Adrenal gland (tissue), 12 donors: ENCODE results near the gene ZNF91. TPM values are rescaled to one million over a fixed set of nuclear protein-coding genes. Genes with fewer than 3 reads are reported as not detected.
"Not testable (repeated sequence)": the region's sequence is repeated elsewhere in the genome, so short reads cannot be mapped to it uniquely, and the experiment has no call there.

Source experiments
- DNase-seq, 7 donors: peaks; one replicate each; pipeline ENCODE4 v3.0.0-alpha.2; 2019 to 2020
- H3K27ac ChIP-seq, 5 donors: fragments of 200-600 bp; sonication (generic) in 4 of 5; 1 replicate in 3 of 5; 2 replicates in 2 of 5; pipeline versions ENCODE4 v1.5.1 to v1.8.0; 2016 to 2020; ENCODE audit warnings: mild to moderate bottlenecking in 1 of 5
- H3K27me3 ChIP-seq: fragments of 200-600 bp; 2 replicates; pipeline ENCODE4 v1.8.0; 2021
- H3K36me3 ChIP-seq, 2 donors: fragments of 200-600 bp; replicated peaks in 1 of 2; 1 replicate in 1 of 2; 2 replicates in 1 of 2; pipeline versions ENCODE4 v1.5.1 to v1.8.0; 2018 to 2022
- H3K4me1 ChIP-seq, 2 donors: fragments of 200-600 bp; replicated peaks in 1 of 2; 1 replicate in 1 of 2; 2 replicates in 1 of 2; pipeline versions ENCODE4 v1.5.1 to v1.8.0; 2018 to 2021
- H3K4me3 ChIP-seq, 4 donors: fragments of 200-600 bp; sonication (generic) in 3 of 4; one replicate each; pipeline ENCODE4 v1.5.1; 2016 to 2018
- H3K9me3 ChIP-seq, 3 donors: fragments of 200-600 bp; sonication (generic) in 1 of 3; replicated peaks in 1 of 3; 1 replicate in 2 of 3; 2 replicates in 1 of 3; pipeline versions ENCODE4 v1.5.1 to v1.8.0; 2016 to 2021
- POLR2A ChIP-seq, 2 donors: fragments of 450-650 bp; IDR thresholded peaks; one replicate each; pipeline ENCODE4 v1.6.1; 2017; ENCODE audit warnings: antibody characterized with exemption in 2 of 2, mild to moderate bottlenecking in 2 of 2, moderate library complexity in 1 of 2
- WGBS, 4 donors: extraction: QIAGEN DNeasy Blood & Tissue Kit in 2 of 4; methylation state at CpG; one replicate each; pipeline versions ENCODE4 v1.1.5 to v1.1.7; 2013 to 2017; 5-methylcytosine and 5-hydroxymethylcytosine counted together
- intact Hi-C, 2 donors: fragments of 100-400 bp; cut with DNase I; formaldehyde crosslinking; loops; one replicate each; pipeline versions ENCODE4 v1.14.1 to v1.15.0; 2022 to 2023
- polyA plus RNA-seq, 3 donors: library from polyadenylated mRNA; stranded (reverse); fragments of 200-250 nt in 2 of 3; fragments of 350-450 nt in 1 of 3; fragmentation: Illumina TruSeq in 1 of 3; extraction: RNeasy Lipid Tissue Mini Kit (QIAGEN cat#74804) in 1 of 3; gene quantifications; one replicate each; pipeline ENCODE4 v1.2.3, GENCODE V29; 2013 to 2014
- total RNA-seq, 9 donors: library from RNA; depleted of rRNA in 4 of 9; stranded (reverse); fragments of >200 nt in 4 of 9; fragments of 120-200 nt in 1 of 9; fragmentation: NEBNext Ultra II Directional in 1 of 9; extraction: Animal tissue kit (Norgen Biotek cat#: 25700) in 1 of 9; gene quantifications; one replicate each; pipeline versions ENCODE4 v1.1.0 to v1.2.4, GENCODE V29; 2013 to 2023
- TF ChIP-seq, protein P1 (sequence below), 6 experiments: fragments of 450-650 bp in 4 of 6; fragments of 200-600 bp in 2 of 6; sonication (generic) in 1 of 6; IDR thresholded peaks; 1 replicate in 5 of 6; 2 replicates in 1 of 6; pipeline versions ENCODE4 v1.5.1 to v1.8.0; 2016 to 2021; ENCODE audit warnings: antibody characterized with exemption in 6 of 6, mild to moderate bottlenecking in 2 of 6, moderate library complexity in 1 of 6
- donor health status: healthy with polysubstance abuse.
- donor health status: Bipolar disorder and iron deficiency.
- donor health status: DM: yes; HTN: yes; CAD: no.
- donor health status: DM: no; HTN: no; CAD: no.
- donor health status: DM: no; HTN: no; CAD: no.
- donor health status: DM: yes; HTN: yes; CAD: no.

The ZNF91 gene
- total and polyA plus RNA-seq, 12 donors, result 12.9 to 81.1 (median 35.8) TPM

DNA sequence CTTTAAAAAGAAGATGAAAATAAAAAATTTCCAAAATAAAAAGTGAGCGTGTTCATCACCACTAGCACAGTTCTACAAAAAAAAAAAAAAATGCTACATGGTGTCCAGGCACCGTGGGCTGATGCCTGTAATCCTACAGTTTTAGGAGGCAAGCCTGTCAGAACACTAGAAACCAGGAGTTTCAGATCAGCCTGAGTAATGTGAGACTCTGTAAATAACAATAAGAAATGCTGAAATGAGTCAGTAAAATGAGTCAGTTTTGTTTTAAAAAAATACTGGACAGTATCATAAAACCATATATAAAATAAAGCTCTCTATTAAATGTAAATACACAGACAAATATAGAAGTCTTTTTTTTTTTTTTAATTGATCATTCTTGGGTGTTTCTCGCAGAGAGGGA lies 30.0 kb downstream of the ZNF91 start:
- intact Hi-C loops, result no loop called here
- Histone ChIP-seq H3K4me1 (no peaks in the 10 kb centered on the region), H3K4me3 (no peak overlapping the region), H3K27me3 (no peaks in the 10 kb centered on the region), H3K27ac (no peak overlapping the region), H3K9me3 (peaks cover 6 to 73% (median 39%) of the 10 kb centered on the region in 3 donors), H3K36me3 (no peaks in the 10 kb centered on the region)
- no peak for TF ChIP-seq POLR2A (IDR thresholded peaks at IDR 0.05)
- TF ChIP-seq, protein P1, sequence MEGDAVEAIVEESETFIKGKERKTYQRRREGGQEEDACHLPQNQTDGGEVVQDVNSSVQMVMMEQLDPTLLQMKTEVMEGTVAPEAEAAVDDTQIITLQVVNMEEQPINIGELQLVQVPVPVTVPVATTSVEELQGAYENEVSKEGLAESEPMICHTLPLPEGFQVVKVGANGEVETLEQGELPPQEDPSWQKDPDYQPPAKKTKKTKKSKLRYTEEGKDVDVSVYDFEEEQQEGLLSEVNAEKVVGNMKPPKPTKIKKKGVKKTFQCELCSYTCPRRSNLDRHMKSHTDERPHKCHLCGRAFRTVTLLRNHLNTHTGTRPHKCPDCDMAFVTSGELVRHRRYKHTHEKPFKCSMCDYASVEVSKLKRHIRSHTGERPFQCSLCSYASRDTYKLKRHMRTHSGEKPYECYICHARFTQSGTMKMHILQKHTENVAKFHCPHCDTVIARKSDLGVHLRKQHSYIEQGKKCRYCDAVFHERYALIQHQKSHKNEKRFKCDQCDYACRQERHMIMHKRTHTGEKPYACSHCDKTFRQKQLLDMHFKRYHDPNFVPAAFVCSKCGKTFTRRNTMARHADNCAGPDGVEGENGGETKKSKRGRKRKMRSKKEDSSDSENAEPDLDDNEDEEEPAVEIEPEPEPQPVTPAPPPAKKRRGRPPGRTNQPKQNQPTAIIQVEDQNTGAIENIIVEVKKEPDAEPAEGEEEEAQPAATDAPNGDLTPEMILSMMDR (IDR thresholded peaks at IDR 0.05), result no peak
- 95 to 100% (median 96%) methylated on average over 3 of the region's 3 CpGs for WGBS, 4 donors
- DNase-seq, result no peak

DNA sequence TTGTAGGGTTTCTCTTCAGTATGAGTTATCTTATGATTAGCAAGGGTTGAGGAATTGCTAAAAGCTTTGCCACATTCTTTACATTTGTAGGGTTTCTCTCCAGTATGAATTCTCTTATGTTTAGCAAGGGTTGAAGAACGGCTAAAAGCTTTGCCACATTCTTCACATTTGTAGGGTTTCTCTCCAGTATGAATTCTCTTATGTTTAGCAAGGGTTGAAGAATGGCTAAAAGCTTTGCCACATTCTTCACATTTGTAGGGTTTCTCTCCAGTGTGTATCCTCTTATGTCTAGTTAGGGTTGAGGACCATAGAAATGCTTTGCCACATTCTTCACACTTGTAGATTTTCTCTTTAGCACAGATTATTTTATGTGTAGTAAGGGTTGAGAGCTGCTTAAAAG lies 33.4 kb downstream of the ZNF91 start:
- H3K27ac ChIP-seq, H3K36me3 ChIP-seq, H3K4me3 ChIP-seq, H3K27me3 ChIP-seq, intact Hi-C loops, H3K4me1 ChIP-seq, DNase-seq: not testable (repeated sequence)
- peaks cover 25 to 95% (median 57%) of the 10 kb centered on the region in 3 donors for H3K9me3 ChIP-seq
- WGBS, 4 donors, result 93 to 100% (median 96%) methylated on average over 1 of the region's 1 CpG

DNA sequence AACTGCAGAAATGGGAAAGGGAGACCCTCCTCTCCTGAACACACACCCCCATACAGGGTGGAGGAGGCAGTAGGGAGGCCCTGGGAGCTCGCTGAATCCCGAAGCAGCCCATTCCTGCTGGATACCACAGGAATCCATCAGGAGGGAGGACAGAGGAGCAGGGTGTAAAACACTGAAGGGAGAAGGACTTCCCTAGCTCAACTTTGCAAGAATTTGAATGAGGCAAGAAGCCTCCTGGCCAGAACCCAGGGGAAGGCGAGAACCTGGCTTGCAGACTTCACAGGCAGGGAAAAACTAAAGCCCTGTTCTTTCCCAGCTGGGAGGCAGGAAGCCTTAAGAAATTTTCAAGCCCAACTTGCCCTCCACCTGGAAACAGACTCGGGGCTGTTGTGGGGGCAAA lies 43.5 kb downstream of the ZNF91 start:
- Histone ChIP-seq H3K27me3 (no peaks in the 10 kb centered on the region), H3K9me3 (peaks cover 0 to 93% (median 0%) of the 10 kb centered on the region in 3 donors), H3K4me3 (no peak overlapping the region), H3K27ac (no peak overlapping the region), H3K36me3 (no peaks in the 10 kb centered on the region), H3K4me1 (no peaks in the 10 kb centered on the region)
- DNase-seq, result no peak
- TF ChIP-seq, protein P1 (IDR thresholded peaks at IDR 0.05), result no peak
- TF ChIP-seq POLR2A (IDR thresholded peaks at IDR 0.05), result no peak
- WGBS, 4 donors, result 95 to 98% (median 98%) methylated on average over 4 of the region's 4 CpGs
- intact Hi-C loops, result loop anchor here in 1 of 2 donors (10.0 kb wide), 1 partner anchor 783 kb away; no protein-coding TSS in a partner anchor

DNA sequence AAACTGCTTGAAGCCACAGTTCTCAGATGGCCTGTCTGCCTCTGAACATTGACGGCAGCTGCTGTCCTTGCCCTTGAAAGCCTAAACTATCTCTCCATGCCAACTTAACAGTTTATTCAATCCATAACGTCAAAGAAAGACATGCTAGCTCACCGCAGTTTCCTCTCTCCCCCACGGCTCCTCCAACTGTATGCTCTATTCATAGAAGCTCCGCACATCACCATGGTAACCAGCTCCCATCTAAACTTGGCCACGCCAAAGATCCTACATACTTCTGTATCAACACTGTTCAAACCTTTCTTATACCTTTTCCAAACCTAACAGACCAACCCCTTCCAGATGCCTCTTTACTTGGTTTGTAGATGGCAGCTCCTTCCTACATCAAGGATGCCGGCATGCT lies 48.6 kb downstream of the ZNF91 start:
- no peak for DNase-seq
- 82 to 88% (median 85%) methylated on average over 7 of the region's 7 CpGs for WGBS, 4 donors
- Histone ChIP-seq H3K9me3 (peaks cover 0 to 73% (median 0%) of the 10 kb centered on the region in 3 donors), H3K27ac (no peak overlapping the region), H3K4me1 (no peaks in the 10 kb centered on the region), H3K4me3 (no peak overlapping the region), H3K27me3 (no peaks in the 10 kb centered on the region), H3K36me3 (no peaks in the 10 kb centered on the region)
- intact Hi-C loops, result no loop called here
- TF ChIP-seq, protein P1 (IDR thresholded peaks at IDR 0.05), result no peak
- TF ChIP-seq POLR2A (IDR thresholded peaks at IDR 0.05), result no peak

DNA sequence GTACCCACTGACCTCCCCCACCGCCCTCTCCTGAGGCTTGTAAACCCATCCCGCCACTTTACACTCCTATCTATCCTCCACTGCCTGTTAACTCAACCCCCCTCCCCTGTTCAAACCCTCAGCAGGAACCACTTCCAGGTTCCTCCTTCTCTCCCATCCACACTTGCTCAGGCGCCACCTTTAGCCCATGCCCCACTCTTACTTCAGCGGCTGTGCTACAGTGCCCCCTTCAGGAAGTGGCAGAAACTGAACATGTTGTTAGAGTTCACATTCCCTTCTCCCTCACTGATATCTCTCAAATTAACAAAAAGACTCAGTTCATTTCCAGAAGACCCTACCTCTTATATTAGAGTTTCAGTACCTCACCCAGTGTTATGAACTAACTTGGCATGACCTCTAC lies 49.4 kb downstream of the ZNF91 start:
- Histone ChIP-seq H3K27ac (no peak overlapping the region), H3K36me3 (no peaks in the 10 kb centered on the region), H3K27me3 (no peaks in the 10 kb centered on the region), H3K9me3 (peaks cover 0 to 74% (median 0%) of the 10 kb centered on the region in 3 donors), H3K4me3 (no peak overlapping the region), H3K4me1 (no peaks in the 10 kb centered on the region)
- 81 to 89% (median 87%) methylated on average over 4 of the region's 4 CpGs for WGBS, 4 donors
- TF ChIP-seq POLR2A (IDR thresholded peaks at IDR 0.05), result no peak
- TF ChIP-seq, protein P1 (IDR thresholded peaks at IDR 0.05), result no peak
- intact Hi-C loops, result no loop called here
- no peak for DNase-seq
